ENCODE measurements around the gene B4GALNT1. TPM values are rescaled to one million over a fixed set of nuclear protein-coding genes. Genes with fewer than 3 reads are reported as not detected.

The B4GALNT1 gene
- total RNA-seq, 1 experiment from 2014 or later: 31.3 TPM

DNA sequence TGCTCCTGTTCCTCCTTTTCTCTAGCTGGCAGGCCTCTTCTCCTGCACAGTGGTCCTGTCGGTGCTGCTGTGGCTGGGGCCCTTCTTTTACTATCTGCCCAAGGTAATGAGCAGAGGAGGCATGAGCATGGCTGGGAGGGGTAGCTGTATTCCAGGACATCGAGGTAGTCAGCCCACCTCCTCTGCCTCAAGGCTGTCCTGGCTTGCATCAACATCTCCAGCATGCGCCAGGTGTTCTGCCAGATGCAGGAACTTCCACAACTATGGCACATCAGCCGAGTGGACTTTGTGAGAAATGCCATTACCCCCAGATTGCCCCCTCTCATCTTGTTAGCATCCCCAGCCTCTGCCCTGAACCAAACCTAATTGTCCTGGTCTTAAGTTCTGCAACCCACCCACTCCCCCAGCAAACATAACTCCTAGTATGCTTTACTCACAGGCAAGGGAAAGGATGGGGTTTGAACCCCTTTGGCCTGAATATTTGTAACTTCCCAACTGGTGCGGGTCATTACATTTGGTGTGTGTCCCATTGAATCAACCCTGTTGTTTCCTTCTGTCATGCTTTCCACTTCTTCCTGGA lies 9.1 kb downstream of the B4GALNT1 start:
- no TSS peak for BruUV-seq (replicated peaks)
- DNase-seq (ENCODE audit: low read depth, low spot score) (no peak), ATAC-seq (no peak)
- intact Hi-C loops (cut with micrococcal nuclease): no loop called here
- Histone ChIP-seq H3K79me2 (ENCODE audit: insufficient read depth, low read length) (no peaks in the 10 kb centered on the region), H3K36me3 (ENCODE audit: control insufficient read depth in 1 of 2, insufficient read depth in 2 of 2, low read length in 2 of 2) (peaks cover 0 to 14% of the 10 kb centered on the region in 2 experiments; a peak in 2 of 4 replicates), H3K4me3 (replicated peaks in 1 of 2; ENCODE audit: low read depth in 1 of 2, low read length in 2 of 2) (no peak overlapping the region), H3K9me3 (ENCODE audit: control insufficient read depth in 1 of 2, insufficient read depth in 1 of 2, low read depth in 1 of 2, low read length in 2 of 2) (no peaks in the 10 kb centered on the region), H3K27ac (ENCODE audit: low read depth, low read length) (no peak overlapping the region), H4K20me1 (ENCODE audit: insufficient read depth) (no peaks in the 10 kb centered on the region), H2AFZ (ENCODE audit: low read depth, low read length, poor library complexity, severe bottlenecking) (no peak overlapping the region), H3K9me2 (ENCODE audit: insufficient read depth) (no peaks in the 10 kb centered on the region), H3K4me2 (ENCODE audit: low read length) (no peak overlapping the region), H3K4me1 (ENCODE audit: control insufficient read depth in 1 of 2, insufficient read depth in 2 of 2, low read length in 2 of 2) (no peaks in the 10 kb centered on the region), H3K27me3 (ENCODE audit: insufficient read depth, low read length) (peaks cover 4% of the 10 kb centered on the region; the same call in 1 of the 2 replicates), H3K9ac (ENCODE audit: low read length) (no peak overlapping the region)
- TF ChIP-seq SRF (IDR thresholded peaks at IDR 0.05; ENCODE audit: low read depth) (no peak), SIN3A (IDR thresholded peaks at IDR 0.05; ENCODE audit: low read depth) (no peak), CBX3 (IDR thresholded peaks at IDR 0.05; ENCODE audit: low read depth) (no peak), FOSL1 (IDR thresholded peaks at IDR 0.05; ENCODE audit: low read depth) (no peak), ZFX (IDR thresholded peaks at IDR 0.05) (no peak), CEBPB (IDR thresholded peaks at IDR 0.05; ENCODE audit: low read depth) (no peak), EZH2 (IDR thresholded peaks at IDR 0.05) (no peak), POLR2A (IDR thresholded peaks at IDR 0.05; ENCODE audit: borderline replicate concordance, extremely low read depth, insufficient read depth, insufficient read length) (no peak), TCF7L2 (IDR thresholded peaks at IDR 0.05; ENCODE audit: borderline replicate concordance, extremely low read depth, insufficient read depth, insufficient read length) (no peak), RAD21 (IDR thresholded peaks at IDR 0.05; ENCODE audit: low read depth) (no peak), ATF3 (IDR thresholded peaks at IDR 0.05) (no peak), EGR1 (IDR thresholded peaks at IDR 0.05; ENCODE audit: low read depth) (no peak)
- TF ChIP-seq, protein P1, sequence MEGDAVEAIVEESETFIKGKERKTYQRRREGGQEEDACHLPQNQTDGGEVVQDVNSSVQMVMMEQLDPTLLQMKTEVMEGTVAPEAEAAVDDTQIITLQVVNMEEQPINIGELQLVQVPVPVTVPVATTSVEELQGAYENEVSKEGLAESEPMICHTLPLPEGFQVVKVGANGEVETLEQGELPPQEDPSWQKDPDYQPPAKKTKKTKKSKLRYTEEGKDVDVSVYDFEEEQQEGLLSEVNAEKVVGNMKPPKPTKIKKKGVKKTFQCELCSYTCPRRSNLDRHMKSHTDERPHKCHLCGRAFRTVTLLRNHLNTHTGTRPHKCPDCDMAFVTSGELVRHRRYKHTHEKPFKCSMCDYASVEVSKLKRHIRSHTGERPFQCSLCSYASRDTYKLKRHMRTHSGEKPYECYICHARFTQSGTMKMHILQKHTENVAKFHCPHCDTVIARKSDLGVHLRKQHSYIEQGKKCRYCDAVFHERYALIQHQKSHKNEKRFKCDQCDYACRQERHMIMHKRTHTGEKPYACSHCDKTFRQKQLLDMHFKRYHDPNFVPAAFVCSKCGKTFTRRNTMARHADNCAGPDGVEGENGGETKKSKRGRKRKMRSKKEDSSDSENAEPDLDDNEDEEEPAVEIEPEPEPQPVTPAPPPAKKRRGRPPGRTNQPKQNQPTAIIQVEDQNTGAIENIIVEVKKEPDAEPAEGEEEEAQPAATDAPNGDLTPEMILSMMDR (IDR thresholded peaks at IDR 0.05 in 2 of 3, conservative IDR thresholded peaks at IDR 0.05 in 1 of 3; ENCODE audit: borderline replicate concordance in 1 of 3, insufficient read depth in 1 of 3, low read depth in 2 of 3, low read length in 2 of 3): no peak
- ChIA-PET RAD21 (ENCODE audit: low non-redundant PET in 1 of 2, low total read pairs in 2 of 2, uncharacterized antibody in 2 of 2, unreplicated experiment in 2 of 2) (no interaction called here), POLR2A (no interaction called here), CTCF (no interaction called here)

Data from HCT116 (cell line).